Measurements from ENCODE around the gene RERE.

- no peak for TF ChIP-seq CTCF (IDR thresholded peaks at IDR 0.05)
- no peak for TF ChIP-seq POLR2A (IDR thresholded peaks at IDR 0.05)
Measured at GRCh38 chr1:8551057-8551456, 266.4 kb downstream of the RERE start.

Measured in uterus (tissue), 2 donors.